ENCODE data around the gene CWC22.

DNA sequence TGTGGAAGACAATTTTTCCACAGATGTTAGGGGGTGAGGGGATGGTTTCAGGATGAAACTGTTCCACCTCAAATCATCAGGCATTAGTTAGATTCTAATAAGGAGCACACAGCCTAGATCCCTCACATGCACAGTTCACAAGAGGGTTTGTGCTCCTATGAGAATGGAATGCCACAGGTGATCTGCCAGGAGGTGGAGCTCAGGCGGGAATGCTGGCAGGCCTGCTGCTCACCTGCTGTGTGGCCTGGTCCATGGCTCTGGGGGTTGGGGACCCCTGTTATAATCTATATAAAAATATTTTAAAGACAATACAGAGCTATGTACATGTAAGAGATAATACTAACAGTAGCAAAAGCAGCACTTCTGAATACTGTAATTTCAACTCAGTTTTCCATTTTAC lies 19.2 kb downstream of the CWC22 start:
- TF ChIP-seq, protein P1, sequence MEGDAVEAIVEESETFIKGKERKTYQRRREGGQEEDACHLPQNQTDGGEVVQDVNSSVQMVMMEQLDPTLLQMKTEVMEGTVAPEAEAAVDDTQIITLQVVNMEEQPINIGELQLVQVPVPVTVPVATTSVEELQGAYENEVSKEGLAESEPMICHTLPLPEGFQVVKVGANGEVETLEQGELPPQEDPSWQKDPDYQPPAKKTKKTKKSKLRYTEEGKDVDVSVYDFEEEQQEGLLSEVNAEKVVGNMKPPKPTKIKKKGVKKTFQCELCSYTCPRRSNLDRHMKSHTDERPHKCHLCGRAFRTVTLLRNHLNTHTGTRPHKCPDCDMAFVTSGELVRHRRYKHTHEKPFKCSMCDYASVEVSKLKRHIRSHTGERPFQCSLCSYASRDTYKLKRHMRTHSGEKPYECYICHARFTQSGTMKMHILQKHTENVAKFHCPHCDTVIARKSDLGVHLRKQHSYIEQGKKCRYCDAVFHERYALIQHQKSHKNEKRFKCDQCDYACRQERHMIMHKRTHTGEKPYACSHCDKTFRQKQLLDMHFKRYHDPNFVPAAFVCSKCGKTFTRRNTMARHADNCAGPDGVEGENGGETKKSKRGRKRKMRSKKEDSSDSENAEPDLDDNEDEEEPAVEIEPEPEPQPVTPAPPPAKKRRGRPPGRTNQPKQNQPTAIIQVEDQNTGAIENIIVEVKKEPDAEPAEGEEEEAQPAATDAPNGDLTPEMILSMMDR (conservative IDR thresholded peaks at IDR 0.05 in 1 of 2, IDR thresholded peaks at IDR 0.05 in 1 of 2; ENCODE audit: low read depth in 1 of 2, low read length in 2 of 2) = no peak
- TF ChIP-seq EZH2 (IDR thresholded peaks at IDR 0.05; ENCODE audit: low read length, missing control alignments) = no peak

Measured in fibroblast of lung (primary cell).